Hepatocyte (in vitro differentiated cells): ENCODE measurements around the gene CYSRT1. TPM values are rescaled to one million over a fixed set of nuclear protein-coding genes. Genes with fewer than 3 reads are reported as not detected.

ENCODE experiments used
- DNase-seq: peaks from one replicate; pipeline ENCODE4 v3.0.0-alpha.2; 2016; ENCODE audit warnings: low spot score
- H2AFZ ChIP-seq: fragments of 200-600 bp; sonication (generic); 2 replicates; pipeline ENCODE4 v1.6.0; 2016; ENCODE audit warnings: antibody characterized with exemption, mild to moderate bottlenecking
- H3K27ac ChIP-seq: fragments of 200-600 bp; sonication (generic); 2 replicates; pipeline ENCODE4 v1.5.1; 2016; ENCODE audit warnings: mild to moderate bottlenecking
- H3K27me3 ChIP-seq: fragments of 200-600 bp; sonication (generic); 2 replicates; pipeline ENCODE4 v1.6.1; 2016
- H3K36me3 ChIP-seq: fragments of 200-600 bp; sonication (generic); replicated peaks from 2 replicates; pipeline ENCODE4 v1.5.1; 2016; ENCODE audit warnings: low read depth; ENCODE audit not compliant: insufficient read depth
- H3K4me1 ChIP-seq: fragments of 200-600 bp; sonication (generic); 2 replicates; pipeline ENCODE4 v1.5.1; 2016; ENCODE audit warnings: mild to moderate bottlenecking, moderate library complexity; ENCODE audit not compliant: insufficient read depth
- H3K4me2 ChIP-seq: fragments of 200-600 bp; sonication (generic); 2 replicates; pipeline ENCODE4 v1.6.0; 2016
- H3K4me3 ChIP-seq: fragments of 200-600 bp; sonication (generic); 2 replicates; pipeline ENCODE4 v1.5.1; 2016; ENCODE audit warnings: mild to moderate bottlenecking
- H3K79me2 ChIP-seq: fragments of 200-600 bp; sonication (generic); 2 replicates; pipeline ENCODE4 v1.6.0; 2017; ENCODE audit warnings: mild to moderate bottlenecking
- H3K9me2 ChIP-seq: fragments of 200-600 bp; sonication (generic); replicated peaks from 2 replicates; pipeline ENCODE4 v1.6.0; 2017; ENCODE audit warnings: mild to moderate bottlenecking; ENCODE audit not compliant: insufficient read depth
- H3K9me3 ChIP-seq: fragments of 200-600 bp; sonication (generic); 2 replicates; pipeline ENCODE4 v1.5.1; 2016; ENCODE audit warnings: low read depth, mild to moderate bottlenecking
- H4K20me1 ChIP-seq: fragments of 200-600 bp; sonication (generic); 2 replicates; pipeline ENCODE4 v1.6.0; 2016; ENCODE audit warnings: mild to moderate bottlenecking; ENCODE audit not compliant: insufficient read depth, poor library complexity, severe bottlenecking
- EZH2 ChIP-seq: fragments of 200-600 bp; sonication (generic); IDR thresholded peaks from 2 replicates; pipeline ENCODE4 v1.6.1; 2016; ENCODE audit warnings: antibody characterized with exemption, mild to moderate bottlenecking, borderline replicate concordance
- EZH2phosphoT487 ChIP-seq: fragments of 200-600 bp; sonication (generic); IDR thresholded peaks from one replicate; pipeline ENCODE4 v1.6.1; 2018; ENCODE audit warnings: antibody characterized with exemption, mild to moderate bottlenecking, low read depth, moderate library complexity; ENCODE audit not compliant: unreplicated experiment, severe bottlenecking
- WGBS: methylation state at CpG from one replicate; pipeline ENCODE4 v1.1.6; 2016; ENCODE audit warnings: low lambda C conversion rate; ENCODE audit errors: missing lambda C conversion rate; 5-methylcytosine and 5-hydroxymethylcytosine counted together
- polyA plus RNA-seq: library from polyadenylated mRNA; unstranded; fragments of >200 nt; fragmentation: Nextera tagmentation; extraction: Ambion mirVana; gene quantifications from 2 replicates; pipeline ENCODE4 v1.2.1, GENCODE V29; 2016
- total RNA-seq: library from RNA; depleted of rRNA; stranded (reverse); fragments of >200 nt; gene quantifications from 2 replicates; pipeline ENCODE4 v1.2.3, GENCODE V29; 2014
- TF ChIP-seq, protein P1 (sequence below): fragments of 200-600 bp; sonication (generic); IDR thresholded peaks from 2 replicates; pipeline ENCODE4 v1.5.1; 2016; ENCODE audit warnings: antibody characterized with exemption, mild to moderate bottlenecking; ENCODE audit not compliant: poor library complexity

CYSRT1 gene
- total and polyA plus RNA-seq, 2 experiments from 2014 or later, result 1.4 to 2.1 TPM

GRCh38 chr9:137228968-137229896 is 4.3 kb downstream of the CYSRT1 start:
- no peak overlapping the region for H3K4me3 ChIP-seq
- no peak for DNase-seq
- H3K27me3 ChIP-seq, result no peaks in the 10 kb centered on the region
- 90% methylated on average over 25 of the region's 27 CpGs for WGBS
- TF ChIP-seq, protein P1, sequence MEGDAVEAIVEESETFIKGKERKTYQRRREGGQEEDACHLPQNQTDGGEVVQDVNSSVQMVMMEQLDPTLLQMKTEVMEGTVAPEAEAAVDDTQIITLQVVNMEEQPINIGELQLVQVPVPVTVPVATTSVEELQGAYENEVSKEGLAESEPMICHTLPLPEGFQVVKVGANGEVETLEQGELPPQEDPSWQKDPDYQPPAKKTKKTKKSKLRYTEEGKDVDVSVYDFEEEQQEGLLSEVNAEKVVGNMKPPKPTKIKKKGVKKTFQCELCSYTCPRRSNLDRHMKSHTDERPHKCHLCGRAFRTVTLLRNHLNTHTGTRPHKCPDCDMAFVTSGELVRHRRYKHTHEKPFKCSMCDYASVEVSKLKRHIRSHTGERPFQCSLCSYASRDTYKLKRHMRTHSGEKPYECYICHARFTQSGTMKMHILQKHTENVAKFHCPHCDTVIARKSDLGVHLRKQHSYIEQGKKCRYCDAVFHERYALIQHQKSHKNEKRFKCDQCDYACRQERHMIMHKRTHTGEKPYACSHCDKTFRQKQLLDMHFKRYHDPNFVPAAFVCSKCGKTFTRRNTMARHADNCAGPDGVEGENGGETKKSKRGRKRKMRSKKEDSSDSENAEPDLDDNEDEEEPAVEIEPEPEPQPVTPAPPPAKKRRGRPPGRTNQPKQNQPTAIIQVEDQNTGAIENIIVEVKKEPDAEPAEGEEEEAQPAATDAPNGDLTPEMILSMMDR, result no peak
- no peak for TF ChIP-seq EZH2phosphoT487
- TF ChIP-seq EZH2, result no peak
- H3K79me2 ChIP-seq, result no peaks in the 10 kb centered on the region
- no peaks in the 10 kb centered on the region for H3K9me2 ChIP-seq
- no peak overlapping the region for H2AFZ ChIP-seq
- H3K9me3 ChIP-seq, result no peaks in the 10 kb centered on the region
- peaks cover 45% of the 10 kb centered on the region for H3K4me1 ChIP-seq
- H3K4me2 ChIP-seq, result peak overlapping the region; percentile 50
- no peaks in the 10 kb centered on the region for H4K20me1 ChIP-seq
- no peaks in the 10 kb centered on the region for H3K36me3 ChIP-seq
- peak overlapping the region; percentile 87 for H3K27ac ChIP-seq

GRCh38 chr9:137229903-137230704 is 5.1 kb downstream of the CYSRT1 start:
- H3K9me3 ChIP-seq, result no peaks in the 10 kb centered on the region
- H3K79me2 ChIP-seq, result no peaks in the 10 kb centered on the region
- WGBS, result 59% methylated on average over 22 of the region's 31 CpGs
- no peaks in the 10 kb centered on the region for H4K20me1 ChIP-seq
- H3K27ac ChIP-seq, result peak overlapping the region; percentile 87
- H3K36me3 ChIP-seq, result no peaks in the 10 kb centered on the region
- H3K4me3 ChIP-seq, result no peak overlapping the region
- H3K4me2 ChIP-seq, result peak overlapping the region; percentile 50
- no peaks in the 10 kb centered on the region for H3K9me2 ChIP-seq
- DNase-seq, result peak; percentile 69
- no peaks in the 10 kb centered on the region for H3K27me3 ChIP-seq
- no peak overlapping the region for H2AFZ ChIP-seq
- H3K4me1 ChIP-seq, result peaks cover 43% of the 10 kb centered on the region
- TF ChIP-seq EZH2phosphoT487 (no peak), EZH2 (no peak)
- TF ChIP-seq, protein P1, result no peak

- 82% methylated on average over 11 of the region's 14 CpGs for WGBS
- TF ChIP-seq EZH2phosphoT487 (no peak), EZH2 (no peak)
- TF ChIP-seq, protein P1, result no peak
- H3K79me2 ChIP-seq, result no peaks in the 10 kb centered on the region
- H3K36me3 ChIP-seq, result no peaks in the 10 kb centered on the region
- peaks cover 45% of the 10 kb centered on the region for H3K4me1 ChIP-seq
- H3K27ac ChIP-seq, result peak within 1 kb of the TSS; percentile 87
- no peaks in the 10 kb centered on the region for H4K20me1 ChIP-seq
- H2AFZ ChIP-seq, result no peak within 1 kb of the TSS
- no peaks in the 10 kb centered on the region for H3K9me3 ChIP-seq
- peak within 1 kb of the TSS; percentile 50 for H3K4me2 ChIP-seq
- no peaks in the 10 kb centered on the region for H3K27me3 ChIP-seq
- H3K4me3 ChIP-seq, result no peak within 1 kb of the TSS
- H3K9me2 ChIP-seq, result no peaks in the 10 kb centered on the region
- DNase-seq, result peak; percentile 43
Measured at GRCh38 chr9:137230705-137231371, 5.9 kb downstream of the CYSRT1 start, which contains the start of gene SLC34A3. Gene SLC34A3, plus strand, starts transcription at chr9:137230901. Its CDS starts 802 bp downstream, at chr9:137231703.
